ENCODE measurements around the gene ARSI. TPM values are rescaled to one million over a fixed set of nuclear protein-coding genes. Genes with fewer than 3 reads are reported as not detected.

ARSI gene
- polyA plus RNA-seq, 4 donors = 2.5 to 5.3 (median 3.6) TPM

GRCh38 chr5:150328515-150328914 lies 25.8 kb upstream of the ARSI start:
- no peak for DNase-seq (ENCODE audit: low read depth in 4 of 4, low spot score in 2 of 4)

GRCh38 chr5:150327139-150327538 lies 24.4 kb upstream of the ARSI start:
- DNase-seq (ENCODE audit: low read depth in 4 of 4, low spot score in 2 of 4) = no peak

DNA sequence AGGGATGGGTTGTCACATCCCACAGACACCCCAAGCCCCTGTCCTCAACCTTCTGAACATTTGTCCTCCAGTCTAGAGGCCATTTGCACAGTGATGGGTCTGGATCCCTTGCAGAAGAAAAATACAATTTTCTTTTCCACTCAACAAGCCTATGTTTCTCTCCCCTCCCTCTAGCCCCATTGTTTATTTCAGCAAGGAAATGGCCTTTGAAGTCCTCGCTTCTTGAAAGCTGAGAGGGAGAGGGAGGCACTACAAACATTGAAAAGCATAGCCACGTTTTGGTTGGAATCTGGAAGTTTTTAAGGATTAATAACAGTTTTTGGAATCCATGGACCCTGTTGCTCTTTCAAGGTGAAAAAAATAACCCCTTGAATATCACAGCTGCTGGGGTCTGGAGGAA lies 24.0 kb upstream of the ARSI start:
- no peak for DNase-seq (ENCODE audit: low read depth in 4 of 4, low spot score in 2 of 4)

- no peak for DNase-seq (ENCODE audit: low read depth in 4 of 4, low spot score in 2 of 4)
Measured at GRCh38 chr5:150325426-150325825, 22.7 kb upstream of the ARSI start.

- DNase-seq (ENCODE audit: low read depth in 4 of 4, low spot score in 2 of 4) = no peak
Measured at GRCh38 chr5:150323819-150324218, 21.1 kb upstream of the ARSI start.

DNA sequence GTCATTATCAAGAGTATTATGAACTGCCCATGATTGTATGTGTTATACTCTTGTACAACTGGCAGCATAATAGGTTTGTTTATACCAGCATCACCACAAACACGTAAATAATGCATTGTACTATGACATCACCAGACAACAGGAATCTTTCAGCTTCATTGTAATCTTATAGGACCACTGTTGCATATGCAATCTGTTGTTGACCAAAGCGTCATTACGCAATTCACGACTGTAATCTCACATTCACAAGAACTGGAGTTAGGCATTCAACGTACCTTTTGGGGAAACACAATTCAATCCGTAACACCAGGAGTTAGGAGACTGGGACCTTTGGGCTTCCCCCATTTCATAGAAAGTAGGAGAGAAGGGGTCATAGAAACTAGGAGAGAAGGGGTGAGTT lies 20.4 kb upstream of the ARSI start:
- no peak for DNase-seq (ENCODE audit: low read depth in 4 of 4, low spot score in 2 of 4)

DNA sequence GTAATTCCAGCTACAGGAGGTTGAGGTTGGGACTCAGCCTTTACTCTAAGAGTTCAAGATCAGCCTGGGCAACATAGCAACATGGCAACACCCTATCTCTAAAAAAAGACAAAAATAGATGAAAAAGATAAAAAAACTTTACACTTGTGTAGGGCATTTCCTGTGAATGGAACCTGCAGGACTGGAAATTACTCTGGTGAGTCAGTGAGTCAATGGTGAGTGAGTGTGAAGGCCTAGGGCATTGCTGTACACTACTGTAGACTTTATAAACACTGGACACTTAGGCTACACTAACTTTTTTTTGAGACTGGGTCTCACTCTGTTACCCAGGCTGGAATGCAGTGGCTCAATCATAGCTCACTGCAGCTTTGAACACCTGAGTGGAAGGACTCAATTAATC lies 19.5 kb upstream of the ARSI start:
- DNase-seq (ENCODE audit: low read depth in 4 of 4, low spot score in 2 of 4) = no peak

- DNase-seq (ENCODE audit: low read depth in 4 of 4, low spot score in 2 of 4) = no peak
Measured at GRCh38 chr5:150321784-150322183, 19.1 kb upstream of the ARSI start.

GRCh38 chr5:150321211-150321610 lies 18.5 kb upstream of the ARSI start:
- DNase-seq (ENCODE audit: low read depth in 4 of 4, low spot score in 2 of 4) = no peak

DNA sequence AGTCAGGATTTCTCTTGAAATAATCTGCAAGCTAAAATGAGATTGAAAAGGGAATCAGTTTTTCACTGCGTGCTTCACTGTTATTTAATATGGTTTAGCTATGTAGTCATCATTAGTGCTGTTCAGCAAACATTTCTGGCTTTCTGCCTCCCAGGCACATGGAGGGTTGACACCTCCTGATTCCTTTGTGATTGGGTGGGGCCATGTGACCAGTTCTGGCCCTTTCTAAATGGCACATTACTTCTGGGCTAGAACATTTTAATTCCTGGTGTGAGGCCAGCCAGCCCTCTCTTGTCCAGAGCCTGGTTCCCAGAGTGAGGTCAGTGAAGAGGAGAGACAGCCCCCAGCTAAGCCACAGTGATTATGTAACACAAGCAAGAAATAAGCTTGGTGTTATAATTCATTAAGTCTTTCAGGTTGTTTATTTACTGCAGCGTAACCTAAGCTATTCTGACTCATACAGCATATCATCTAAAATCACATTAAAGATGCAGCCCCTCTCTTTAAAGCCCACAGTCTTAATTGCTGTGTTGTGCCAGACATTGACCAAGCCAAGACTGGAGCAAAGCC lies 17.4 kb upstream of the ARSI start:
- DNase-seq (ENCODE audit: low read depth in 4 of 4, low spot score in 2 of 4) = no peak

DNA sequence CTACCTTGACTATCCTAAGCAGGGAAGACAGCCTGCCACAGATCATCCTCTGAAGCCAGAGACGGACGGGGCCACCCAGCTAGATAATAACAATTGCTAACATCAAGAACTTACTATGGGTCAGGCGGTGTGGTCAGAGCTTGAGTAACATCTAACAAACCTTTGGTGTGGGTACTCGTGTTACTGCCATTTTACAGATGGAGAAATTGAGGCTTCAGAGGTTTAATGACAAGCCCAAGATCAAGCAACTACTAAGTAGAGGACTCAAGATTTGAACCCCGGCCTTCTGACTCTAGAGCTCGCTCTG lies 16.7 kb upstream of the ARSI start:
- no peak for DNase-seq (ENCODE audit: low read depth in 4 of 4, low spot score in 2 of 4)

GRCh38 chr5:150318613-150319483 lies 16.1 kb upstream of the ARSI start:
- no peak for DNase-seq (ENCODE audit: low read depth in 4 of 4, low spot score in 2 of 4)

DNA sequence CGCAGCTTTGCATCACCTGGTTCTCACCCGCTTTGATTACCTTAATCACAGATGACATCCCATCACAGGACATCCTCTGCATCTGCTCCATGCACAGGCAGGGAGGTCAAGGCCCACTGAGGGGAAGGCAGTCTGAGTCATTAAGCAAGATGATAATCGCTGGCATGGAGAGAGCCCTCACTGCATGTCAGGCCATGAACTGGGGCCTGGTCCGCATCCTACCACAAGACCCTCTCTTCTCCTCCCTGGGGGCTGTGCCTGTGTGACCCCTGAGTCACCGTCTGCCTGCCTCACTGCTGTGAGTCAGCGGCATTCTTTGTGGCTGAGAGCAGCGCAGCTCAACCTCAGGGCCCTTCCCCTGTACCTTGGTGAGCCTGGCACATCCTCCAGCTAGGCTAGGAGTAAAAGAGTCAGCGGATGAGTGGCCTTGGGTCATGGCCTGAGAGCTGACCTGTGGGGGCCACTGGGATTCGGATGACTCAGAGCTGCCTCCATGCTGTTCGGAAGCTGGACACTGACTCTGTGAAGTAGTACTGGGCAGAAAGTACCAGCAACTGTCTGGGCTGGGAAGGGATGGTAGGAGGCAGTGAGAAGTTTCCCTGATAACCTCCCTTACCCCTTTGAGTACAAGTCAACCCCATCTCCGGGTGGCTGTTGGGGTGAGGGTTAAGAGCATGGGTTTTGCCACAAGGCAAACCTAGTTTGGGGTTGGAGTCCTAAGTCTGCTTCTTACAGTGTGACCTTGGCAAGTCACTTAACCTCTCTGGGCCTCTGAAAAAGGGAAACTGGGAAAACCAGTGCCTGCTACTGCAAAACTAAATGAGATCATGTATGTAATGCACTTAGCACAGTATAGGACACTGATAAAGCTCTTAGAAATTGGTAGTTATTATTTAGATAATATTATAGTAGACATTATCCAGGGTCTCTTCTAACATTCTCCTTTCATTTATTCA lies 14.6 kb upstream of the ARSI start:
- DNase-seq (ENCODE audit: low read depth in 4 of 4, low spot score in 2 of 4) = no peak

GRCh38 chr5:150316320-150316719 lies 13.6 kb upstream of the ARSI start:
- DNase-seq (ENCODE audit: low read depth in 4 of 4, low spot score in 2 of 4) = no peak

DNA sequence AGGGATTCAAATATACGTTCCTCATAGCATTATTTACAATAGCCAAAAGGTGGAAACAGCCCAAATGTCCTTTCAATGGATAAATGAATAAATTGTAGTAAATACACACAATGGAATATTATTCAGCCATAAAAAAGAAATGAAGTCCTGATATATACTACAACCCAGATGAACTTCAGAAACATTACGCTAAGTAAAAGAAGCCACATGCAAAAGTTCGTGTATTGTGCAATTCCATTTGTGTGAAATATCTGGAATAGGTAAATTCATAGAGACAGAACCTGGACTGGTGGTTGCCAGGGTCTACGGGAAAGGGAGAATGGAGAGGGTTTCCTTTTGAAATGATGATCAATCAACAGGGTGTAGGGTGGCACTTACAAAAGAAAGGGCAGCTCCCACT lies 12.5 kb upstream of the ARSI start:
- no peak for DNase-seq (ENCODE audit: low read depth in 4 of 4, low spot score in 2 of 4)

DNA sequence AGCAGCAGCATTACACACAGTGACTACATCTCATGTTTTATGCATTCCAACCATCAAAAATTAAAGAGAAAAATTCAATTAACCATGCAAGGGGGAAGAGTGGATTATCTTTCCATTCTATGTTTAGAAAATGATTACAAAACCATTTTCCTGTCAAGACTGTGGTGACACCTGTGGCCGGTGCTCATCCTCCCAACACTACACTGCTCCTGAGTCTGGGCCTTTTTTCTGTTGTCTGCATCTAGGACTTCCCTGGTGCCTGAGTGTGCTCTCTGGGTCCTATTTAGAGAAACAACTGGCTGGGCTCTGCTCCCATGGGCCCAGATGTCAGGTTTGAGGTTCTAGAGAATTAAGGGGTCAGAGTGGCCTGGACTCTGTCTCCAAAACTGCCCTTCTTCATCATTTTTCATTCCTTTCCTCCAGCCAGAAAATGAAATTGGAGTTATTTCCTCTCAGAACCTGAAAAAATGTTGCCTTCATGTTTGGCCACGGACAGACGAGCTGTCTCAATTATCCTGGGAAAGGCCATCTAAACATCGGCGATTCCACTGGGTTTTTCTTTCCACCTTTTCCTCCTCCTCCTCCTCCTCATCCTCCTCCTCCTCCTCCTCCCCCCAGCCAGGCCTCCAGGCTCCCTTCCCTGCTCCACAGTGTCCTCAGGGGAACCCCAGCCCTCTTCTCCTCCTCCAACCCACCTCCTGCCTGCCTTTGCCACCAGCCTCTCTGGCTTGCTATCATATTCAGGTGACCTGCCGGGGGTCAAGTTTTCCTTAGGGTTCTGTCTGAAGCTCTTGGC lies 11.4 kb upstream of the ARSI start:
- no peak for DNase-seq (ENCODE audit: low read depth in 4 of 4, low spot score in 2 of 4)

- DNase-seq (ENCODE audit: low read depth in 4 of 4, low spot score in 2 of 4) = no peak
Measured at GRCh38 chr5:150313501-150313900, 10.8 kb upstream of the ARSI start.

DNA sequence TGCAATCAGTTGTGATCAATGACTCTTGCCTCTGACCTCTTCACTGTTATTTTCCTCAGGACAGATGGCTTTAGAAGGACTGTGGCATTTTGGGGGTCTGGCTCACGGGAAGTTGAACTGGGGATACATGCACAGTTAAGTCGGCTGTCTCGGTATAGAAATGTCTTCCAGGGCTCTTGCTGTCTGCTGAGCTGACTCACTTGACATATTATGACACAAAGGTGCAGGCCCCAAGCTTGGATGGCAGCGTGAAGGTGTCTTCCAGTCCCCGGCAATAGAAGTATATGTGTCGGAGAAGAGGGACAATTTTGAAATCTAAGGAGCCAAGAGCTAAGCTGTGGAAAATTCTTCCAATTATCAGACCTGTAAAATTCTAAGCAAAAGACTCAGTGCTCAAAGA lies 9.8 kb upstream of the ARSI start:
- DNase-seq (ENCODE audit: low read depth in 4 of 4, low spot score in 2 of 4) = no peak

- no peak for DNase-seq (ENCODE audit: low read depth in 4 of 4, low spot score in 2 of 4)
Measured at GRCh38 chr5:150311015-150311692, 8.4 kb upstream of the ARSI start.

DNA sequence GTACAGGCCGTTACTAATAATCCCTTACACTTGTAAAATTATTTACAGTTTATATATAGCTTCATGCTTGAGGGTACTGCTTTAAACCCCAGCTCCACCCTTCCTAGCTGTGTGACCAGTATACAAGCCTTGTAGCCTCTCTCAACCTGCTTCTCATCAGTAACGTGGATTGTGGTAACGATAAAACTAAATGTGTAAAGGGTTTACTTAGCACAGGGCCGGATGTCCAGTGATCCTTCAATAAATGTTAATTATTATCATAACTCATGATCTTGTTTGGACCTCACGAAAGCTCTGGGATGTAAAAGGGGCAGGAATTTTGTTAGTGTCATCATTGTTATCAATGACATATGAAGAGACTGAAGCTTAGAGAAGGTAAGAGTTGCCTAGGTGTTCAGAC lies 7.5 kb upstream of the ARSI start:
- no peak for DNase-seq (ENCODE audit: low read depth in 4 of 4, low spot score in 2 of 4)
